HG03439 (cell line): Measurements from ENCODE around the gene PATJ.
"Not testable (repeated sequence)": the region's sequence is repeated elsewhere in the genome, so short reads cannot be mapped to it uniquely, and the experiment has no call there.

Experiments used
- ATAC-seq: cut with Tn5 transposase; IDR thresholded peaks from one replicate; pipeline ENCODE4 v1.9.1; 2021; ENCODE audit warnings: mild to moderate bottlenecking, moderate library complexity; ENCODE audit not compliant: unreplicated experiment

The PATJ gene

DNA sequence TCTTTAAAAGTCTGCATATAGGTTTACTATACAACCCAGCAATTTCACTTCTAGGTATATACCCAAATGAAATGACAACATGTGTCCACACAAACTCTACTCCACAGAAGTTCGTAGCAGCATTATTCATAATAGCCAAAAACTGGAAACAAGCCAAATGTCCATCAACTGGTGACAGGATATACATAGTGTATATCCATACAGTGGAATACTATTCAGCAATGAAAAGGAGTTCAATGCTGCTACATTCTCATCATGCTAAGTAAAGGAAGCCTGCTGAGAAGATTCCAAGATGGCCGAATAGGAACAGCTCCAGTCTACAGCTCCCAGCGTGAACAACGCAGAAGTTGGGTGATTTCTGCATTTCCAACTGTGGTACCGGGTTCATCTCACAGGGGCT is 200.6 kb downstream of the PATJ start:
- no peak for ATAC-seq

DNA sequence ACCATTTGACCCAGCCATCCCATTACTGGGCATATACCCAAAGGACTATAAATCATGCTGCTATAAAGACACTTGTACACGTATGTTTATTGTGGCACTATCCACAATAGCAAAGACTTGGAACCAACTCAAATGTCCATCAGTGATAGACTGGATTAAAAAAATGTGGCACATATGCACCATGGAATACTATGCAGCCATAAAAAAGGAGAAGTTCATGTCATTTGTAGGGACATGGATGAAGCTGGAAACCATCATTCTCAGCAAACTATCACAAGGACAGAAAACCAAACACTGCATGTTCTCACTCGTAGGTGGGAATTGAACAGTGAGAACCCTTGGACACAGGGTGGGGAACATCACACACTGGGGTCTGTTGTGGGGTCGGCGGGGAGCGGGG is 206.4 kb downstream of the PATJ start:
- ATAC-seq, result not testable (repeated sequence)

DNA sequence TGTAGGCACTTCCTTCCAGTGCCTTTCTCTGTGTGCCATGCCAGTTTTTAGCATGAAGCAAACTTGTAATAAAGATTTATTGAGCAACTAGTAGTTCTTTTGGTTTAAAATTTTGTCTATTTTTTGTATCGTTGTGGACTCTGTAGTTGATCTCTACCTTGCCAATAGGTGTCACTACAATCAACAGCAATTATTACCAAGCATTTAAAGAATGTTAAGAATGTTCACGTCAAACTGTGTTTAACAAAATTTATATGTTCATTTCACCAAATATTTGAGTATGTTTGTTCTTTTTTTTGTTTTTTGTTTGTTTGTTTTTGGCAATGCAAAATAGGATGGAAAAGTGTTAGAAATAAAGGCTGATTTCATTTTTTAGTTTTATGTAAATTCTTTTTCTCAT is 208.1 kb downstream of the PATJ start:
- ATAC-seq, result no peak

DNA sequence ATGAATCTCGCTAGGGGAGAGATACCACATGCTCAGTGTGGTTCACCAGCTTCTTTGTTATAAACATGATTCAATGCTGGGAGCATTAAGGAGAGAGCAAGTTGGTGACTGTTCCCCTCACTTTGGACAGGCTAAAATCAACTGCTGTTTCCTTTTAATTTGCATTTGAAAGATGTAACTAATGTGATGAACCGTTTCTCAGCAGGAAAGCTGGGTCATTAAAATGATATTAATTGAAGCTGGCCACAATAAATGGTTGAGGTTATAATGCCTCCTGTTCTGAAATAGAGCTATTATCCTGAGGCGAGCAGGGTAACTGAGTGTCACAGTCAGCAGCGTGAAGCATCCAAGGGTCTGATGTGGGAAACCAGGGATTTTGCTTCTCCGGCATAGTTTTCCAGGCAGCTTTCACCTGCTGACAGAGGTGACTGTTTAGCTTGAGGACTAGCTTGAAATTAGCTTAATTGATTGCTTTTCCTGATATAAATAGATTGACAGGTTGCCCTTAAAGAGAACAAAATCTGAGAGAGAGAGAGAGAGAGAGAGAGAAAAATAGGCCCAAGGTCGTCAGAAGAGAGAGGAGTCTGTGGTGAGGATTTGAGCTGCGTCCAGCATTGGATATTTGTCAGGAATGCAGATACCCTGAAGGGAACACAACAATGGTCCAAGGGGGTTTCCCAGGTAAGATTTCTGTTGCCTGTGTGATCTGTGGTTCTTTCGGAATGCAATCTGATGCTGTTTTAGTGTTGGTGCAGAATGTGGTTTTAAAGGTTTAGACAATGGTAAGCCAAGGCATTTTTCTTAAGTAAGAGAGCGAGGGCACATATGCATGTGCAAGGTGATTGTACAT is 209.7 kb downstream of the PATJ start:
- no peak for ATAC-seq

DNA sequence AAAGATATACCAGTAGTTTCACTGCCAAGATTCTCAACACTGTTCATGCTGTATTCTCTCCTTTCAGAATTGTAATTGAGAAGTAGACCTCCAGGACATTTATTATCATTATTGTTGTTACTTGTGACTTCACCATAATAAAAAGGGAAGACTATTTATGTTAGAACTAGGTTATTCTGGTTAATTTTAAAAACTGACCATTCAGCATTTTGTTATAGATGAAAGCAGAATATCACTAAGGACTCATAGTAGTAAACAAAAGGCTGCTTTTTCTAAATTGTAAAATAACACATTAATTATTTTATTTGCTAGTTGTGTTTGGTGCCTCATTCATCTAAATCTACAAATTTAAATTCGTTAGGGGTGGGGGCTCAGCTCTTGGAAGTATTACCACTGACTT is 210.4 kb downstream of the PATJ start:
- ATAC-seq, result no peak

DNA sequence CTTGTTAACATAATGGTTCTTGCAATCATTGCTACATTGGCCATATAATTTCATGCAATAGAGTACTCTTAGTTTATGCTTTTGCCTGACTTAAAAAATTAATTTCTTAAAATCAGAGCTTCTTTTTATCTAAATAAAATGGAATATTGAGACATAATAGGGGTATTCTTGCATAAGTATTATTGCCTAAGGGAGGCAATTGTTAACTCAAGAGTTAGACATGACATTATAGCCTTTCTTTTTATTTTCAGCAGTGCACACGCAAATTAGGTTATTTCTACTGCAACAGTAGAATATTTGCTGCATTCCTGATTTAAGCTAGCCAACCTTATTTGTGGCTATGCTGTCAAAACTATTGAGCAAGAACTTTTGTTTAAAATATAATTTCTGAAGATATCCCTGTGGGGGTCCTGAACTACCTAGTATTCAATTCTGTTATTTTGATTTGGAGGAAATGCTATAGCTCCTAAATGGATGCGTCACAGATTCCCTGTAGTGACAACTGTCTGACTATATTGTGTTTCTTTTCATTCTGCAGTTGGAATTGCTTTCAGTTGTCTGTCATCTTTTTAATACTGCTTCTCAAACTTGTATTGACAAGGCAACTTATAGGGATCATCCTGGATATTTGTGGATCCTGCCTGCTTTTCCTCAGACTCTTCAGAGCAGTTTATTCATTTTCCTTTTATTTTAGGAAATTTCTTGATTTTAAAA is 211.0 kb downstream of the PATJ start:
- ATAC-seq, result no peak

DNA sequence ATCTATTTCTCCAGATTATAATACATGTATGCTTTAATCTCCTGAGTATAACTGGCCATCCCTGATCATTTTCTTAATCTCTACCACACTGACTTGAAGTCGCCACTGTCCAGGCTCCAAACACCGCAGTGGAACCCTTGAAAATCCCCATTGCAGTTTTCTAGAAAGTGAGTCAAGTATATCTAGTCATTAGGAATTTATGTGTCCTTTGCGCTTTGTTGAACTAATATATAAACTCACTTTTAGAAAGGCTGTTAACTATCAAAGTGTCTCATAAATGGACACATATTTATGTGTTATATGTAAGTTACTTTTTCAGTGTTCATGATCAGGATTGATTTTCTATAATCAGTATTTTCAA is 211.5 kb downstream of the PATJ start:
- no peak for ATAC-seq

DNA sequence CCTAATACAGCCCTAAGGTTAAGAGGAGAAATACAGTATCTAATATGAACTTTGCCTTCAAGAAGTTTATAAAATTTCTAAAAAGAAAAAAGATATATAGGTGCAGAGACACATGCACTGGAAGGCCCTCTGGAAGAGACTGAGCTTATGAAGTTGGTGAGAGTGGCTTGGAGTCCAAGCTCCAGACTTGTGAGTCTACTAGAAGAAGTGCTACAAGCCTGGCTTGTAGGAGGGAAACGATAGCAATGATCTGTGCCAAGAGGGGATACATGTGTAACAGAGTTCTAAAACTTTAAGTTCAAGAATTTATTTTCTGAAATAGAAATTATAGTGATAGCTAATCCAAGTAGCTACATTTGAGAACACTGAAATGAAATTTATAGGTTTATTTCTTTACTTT is 213.0 kb downstream of the PATJ start:
- ATAC-seq, result no peak

DNA sequence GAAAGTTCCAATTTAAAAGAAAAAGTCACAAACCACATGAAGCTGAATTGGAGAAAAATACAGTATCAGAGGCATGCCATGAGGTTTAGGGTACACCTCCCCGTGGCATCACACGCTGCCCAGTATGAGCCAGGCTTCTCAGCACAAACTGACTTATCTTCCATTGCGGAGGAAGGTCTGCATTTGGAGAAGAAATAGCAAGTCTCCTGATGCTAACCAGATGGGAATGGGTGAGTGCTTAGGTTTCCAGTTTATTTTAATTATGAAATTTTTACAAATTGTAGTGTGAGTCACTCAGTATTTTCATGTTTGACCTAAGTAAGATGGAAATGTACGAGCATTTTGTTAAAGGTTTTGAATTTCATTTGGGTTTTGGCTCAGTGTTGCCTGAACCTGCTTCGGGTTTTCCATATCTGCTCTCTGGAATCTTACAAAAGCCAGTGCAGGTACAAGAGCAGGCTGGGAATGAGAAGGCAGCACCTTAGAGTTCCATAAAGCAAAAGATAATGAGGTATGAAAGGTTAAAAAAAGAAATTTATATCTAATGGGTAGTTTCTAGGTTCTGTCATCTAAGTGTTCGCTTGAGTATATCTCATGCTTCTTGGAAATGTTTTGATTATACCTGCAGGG is 213.9 kb downstream of the PATJ start:
- ATAC-seq, result no peak

DNA sequence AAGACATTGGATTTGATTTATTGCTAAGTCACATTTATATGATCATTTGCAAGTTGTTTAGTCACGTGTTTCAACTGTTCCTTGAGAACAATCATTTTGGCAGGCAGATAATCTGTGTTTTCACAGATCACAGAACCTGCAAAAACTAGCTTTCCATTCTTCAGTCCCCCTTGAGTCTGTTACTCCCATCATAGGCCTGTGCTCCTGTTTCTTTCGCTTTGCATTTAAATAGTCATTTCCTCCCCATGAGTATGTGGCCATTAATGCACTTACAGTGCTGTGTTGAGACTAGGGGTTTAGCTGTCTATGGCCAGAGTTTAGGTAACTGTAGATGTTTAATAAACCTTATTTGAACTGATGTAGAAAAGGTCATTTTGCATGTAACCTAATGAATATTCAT is 214.5 kb downstream of the PATJ start:
- ATAC-seq, result no peak

DNA sequence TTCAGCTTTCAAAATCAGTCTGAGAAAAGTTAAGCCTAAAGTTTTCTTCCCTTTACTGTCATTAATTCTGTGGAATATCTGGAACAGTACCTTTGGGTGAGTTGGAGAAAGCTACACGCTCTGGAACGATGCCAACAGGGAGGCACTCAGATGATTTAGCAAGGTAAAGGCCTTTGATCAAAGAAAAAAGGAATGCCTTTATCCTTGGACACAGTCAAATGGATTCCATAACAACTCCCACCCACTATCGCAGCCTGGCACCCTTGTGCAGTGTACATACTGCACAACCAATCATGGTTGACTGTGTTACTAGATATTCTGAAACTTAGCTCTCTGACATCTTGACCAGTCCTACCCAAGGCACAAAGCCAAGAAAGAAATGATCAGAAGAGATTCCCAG is 218.7 kb downstream of the PATJ start:
- ATAC-seq, result no peak

DNA sequence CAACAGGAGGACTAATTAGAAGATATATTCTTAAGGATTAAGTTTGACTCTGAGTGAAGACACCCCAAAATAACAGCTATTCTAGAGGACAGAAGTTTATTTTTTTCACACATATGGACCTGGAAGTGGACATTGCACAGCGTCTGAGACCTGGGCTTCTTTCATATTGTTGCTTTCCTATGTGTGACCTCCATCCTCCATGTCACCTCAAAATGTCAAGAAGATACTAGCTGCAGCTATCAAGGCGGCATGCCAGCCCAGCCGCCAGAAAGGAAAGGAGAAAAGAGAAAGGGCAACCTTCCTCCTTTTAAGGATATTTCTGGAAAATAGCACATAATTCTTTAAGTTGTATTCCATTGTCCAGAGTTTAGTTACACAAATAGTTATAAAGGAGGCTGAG is 220.4 kb downstream of the PATJ start:
- ATAC-seq, result no peak

DNA sequence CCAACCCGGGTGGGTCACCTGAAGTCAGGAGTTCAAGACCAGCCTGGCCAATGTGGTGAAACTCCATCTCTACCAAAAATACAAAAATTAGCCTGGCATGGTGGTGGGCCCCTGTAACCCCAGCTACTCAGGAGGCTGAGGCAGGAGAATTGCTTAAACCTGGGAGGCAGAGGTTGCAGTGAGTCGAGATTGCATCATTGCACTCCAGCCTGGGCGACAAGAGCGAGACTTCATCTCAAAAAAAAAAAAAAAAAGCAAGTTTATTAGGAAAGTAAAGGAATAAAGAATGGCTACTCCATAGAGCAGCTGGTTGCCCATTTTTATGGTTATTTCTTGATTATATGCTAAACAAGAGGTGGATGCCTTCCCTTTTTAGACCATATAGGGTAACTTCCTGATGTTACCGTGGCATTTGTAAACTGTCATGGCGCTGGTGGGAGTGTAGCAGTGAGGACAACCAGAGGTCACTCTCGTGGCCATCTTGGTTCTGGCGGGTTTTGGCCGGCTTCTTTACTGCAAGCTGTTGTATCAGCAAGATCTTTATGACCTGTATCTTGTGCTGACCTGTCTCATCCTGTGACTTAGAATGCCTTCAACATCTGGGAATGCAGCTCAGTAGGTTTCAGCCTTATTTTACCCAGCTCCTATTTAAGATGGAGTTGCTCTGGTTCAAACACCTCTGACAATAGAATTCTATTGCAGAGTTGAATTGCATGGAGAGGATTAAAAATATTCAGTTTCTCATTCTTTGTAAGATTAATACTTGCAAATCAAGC is 224.4 kb downstream of the PATJ start:
- ATAC-seq, result not testable (repeated sequence)

DNA sequence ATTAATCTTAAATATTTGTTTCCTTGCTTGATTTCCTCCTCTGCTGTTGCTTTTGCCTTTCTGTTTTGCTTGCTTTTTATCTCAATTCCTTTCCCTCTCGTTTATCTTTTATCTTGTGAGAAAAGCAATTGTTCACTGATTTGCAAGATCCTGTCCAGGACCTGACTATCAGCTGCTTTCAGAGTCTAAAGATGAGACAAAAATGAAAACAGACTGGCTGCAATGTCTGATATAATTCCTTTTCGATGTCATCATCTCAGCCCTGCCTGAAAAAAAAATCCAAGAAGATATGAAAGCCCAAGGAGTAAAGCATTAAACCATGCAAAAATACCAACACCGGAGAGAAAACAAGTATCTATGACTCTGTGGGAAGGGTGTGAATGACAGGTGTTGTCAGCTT is 225.5 kb downstream of the PATJ start:
- no peak for ATAC-seq

DNA sequence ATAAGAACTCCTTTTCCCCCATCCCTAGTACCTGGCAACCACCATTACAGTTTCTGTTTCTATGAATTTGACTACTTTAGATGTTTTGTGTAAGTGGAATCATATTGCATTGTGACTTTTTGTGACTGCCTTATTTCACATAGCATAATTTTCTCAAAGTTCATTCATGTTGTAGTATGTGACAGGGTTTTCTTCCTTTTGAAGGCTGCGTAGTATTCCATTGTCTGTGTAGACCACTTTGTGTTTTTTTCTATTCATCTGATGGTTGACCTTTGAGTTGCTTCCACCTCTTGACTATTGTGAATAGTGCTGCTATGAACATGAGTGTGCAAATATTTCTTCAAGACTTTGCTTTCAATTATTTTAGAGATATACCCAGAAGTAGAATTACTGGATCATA is 226.6 kb downstream of the PATJ start:
- no peak for ATAC-seq

DNA sequence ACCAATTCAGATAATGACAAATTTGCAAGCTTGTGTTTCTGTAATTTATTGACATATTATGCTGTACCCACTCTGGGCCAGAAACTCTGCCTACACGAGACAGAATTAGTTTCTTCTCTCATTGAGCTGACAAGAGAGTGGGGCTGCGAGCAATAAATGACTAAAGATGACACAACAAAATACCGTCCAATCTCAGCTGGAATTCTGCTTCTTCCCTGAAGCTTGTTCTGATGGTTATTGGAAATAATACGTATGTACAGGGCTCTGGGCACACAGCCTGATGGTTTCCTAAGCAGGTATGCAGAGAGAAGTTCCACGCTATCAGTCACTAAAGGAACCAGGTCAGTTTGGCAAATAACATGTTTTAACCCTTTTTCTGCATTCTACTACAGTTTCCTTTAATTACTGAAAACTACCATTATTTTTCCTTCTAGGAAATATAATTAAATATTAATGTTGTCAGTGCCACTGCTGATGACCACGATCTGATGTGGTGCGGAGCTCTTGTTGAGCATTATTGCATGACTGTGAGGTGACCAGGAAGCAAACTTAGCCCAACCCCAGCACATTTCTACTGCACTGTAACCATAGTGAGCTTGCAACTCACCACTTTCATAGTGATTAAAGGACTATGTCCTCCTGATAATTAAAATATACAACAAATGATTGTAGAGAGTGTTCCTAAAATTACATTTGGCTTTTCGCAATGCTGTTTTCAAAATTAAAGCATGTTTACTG is 231.0 kb downstream of the PATJ start:
- ATAC-seq, result no peak

DNA sequence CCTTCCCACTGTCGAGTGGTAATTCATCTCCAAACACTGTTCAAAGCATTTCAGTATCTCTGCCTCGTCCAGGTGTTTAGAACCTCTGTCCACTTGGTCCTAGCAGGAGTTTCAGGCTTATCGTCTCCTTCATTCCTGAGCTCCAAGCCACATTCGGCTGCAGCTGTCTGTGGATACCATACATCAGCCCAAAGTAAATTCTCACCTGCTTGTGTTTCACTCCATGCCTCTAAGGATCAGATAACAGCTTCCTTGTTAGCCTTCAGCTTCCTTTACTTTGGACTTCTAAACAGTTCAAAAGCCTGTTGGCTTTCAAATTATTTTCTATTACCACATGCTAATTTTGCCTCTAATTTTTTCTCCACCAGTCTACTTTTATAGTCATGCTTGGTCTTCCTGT is 233.4 kb downstream of the PATJ start:
- ATAC-seq, result no peak

DNA sequence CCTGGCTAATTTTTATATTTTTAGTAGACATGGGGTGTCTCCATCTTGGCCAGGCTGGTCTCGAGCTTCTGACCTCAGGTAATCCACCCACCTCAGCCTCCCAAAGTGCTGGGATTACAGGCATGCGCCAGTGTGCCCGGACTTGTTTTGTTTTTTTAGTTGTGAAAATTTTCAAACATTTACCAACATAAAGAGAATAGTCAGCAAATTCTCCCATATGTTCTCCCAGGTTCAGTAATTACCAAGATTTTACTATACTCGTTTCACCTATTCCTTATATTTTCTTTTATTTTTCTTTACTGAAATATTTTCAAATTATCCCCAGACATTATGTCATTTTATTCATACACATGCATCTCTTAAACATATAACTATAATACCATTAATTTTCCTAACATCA is 234.3 kb downstream of the PATJ start:
- no peak for ATAC-seq

DNA sequence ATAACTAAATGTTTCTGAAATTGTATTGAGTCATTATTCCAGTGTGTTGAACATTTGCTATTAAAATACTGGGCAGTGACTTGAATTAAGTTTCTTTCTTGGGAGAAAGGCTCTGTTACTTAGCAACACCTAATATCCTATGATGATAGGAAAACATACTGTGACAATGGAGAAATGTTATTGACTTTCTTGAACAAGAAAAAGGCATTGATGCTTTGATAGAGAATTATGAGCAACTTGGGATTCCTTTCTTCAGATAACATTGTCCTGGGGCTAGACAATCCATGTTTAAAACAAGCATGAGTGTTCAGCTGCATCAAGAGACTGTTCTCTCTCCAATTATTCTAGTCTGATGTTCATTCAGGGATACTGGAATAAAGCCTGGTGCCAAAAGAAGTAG is 236.5 kb downstream of the PATJ start:
- ATAC-seq, result no peak

DNA sequence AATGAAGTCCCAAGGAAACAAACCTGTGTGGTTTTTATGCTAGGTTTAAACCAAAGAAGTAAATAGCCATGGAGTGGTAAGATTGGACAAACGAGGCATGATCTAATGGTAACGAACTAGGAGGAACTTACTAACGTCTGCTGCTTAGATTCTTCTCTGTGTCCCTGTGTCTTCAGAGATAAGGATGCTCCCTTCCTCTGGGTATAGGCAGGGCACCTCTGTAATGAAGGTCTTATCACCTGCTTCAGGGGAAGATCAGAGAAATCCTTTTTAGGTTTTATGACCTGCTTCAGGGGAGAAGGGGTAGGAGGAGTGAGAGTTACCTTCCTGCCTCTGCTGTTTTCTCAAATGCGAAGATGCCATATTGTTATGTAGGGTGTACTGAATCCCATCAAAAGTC is 237.4 kb downstream of the PATJ start:
- ATAC-seq, result no peak

DNA sequence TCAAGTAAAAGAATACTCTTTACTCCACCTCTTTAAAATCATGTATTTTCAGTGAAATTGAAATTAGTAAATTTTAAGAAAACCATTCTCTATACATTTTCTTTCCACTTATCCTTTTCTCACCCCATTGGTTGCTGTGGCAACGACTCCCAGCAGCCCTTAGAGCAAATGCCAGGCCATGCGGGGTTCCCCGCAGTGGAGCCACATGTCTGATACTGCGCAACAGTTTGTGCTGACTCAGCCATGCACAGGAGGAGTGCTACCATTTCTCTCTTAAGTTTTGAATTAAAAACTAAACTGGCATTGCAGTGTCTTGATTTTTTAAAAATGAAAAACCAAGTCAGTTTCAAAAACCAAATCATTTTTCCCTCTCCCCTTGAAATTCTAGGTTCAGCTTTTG is 238.3 kb downstream of the PATJ start:
- no peak for ATAC-seq
